ENCODE results near the gene MYO7A.
"Not testable (repeated sequence)": the region's sequence is repeated elsewhere in the genome, so short reads cannot be mapped to it uniquely, and the experiment has no call there.

Gene MYO7A

DNA sequence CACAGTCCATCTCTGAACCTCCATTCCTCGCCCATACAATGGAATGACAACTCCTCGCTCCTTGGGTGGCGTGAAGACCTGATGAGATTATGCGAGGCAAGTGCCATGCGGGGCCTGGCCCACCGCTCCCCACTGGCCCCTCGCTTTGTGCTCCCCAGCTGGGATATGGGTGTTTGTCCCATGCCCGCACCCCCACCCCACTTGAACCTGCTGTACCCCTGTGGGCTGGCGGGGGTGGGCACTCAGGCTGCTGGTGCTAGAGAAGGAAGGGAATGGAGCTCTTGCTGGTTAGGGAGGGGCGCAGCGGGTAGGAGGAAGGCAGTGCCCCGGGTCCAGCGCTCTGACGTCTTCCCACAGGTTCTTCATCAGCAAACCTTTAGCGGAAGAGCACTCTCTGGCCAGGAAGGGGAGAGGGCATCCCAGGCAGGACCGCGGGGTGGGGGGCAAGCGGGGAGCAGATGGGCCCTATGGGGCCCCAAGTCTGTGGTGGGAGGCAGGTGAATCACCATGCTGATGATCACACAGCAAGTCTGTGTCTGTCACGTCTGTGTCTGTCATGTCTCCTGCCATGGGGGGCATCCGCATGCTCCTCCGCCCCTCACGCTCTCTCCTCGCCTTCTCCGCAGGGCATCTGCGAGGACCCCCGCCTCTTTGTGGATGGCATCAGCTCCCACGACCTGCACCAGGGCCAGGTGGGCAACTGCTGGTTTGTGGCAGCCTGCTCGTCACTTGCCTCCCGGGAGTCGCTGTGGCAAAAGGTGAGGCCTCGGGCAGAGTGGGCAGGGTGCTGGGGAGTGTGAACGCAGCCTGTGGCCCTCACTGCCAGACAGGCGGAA is 34.8 kb upstream of the MYO7A start:
- DNase-seq (ENCODE audit: low read depth): no peak

DNA sequence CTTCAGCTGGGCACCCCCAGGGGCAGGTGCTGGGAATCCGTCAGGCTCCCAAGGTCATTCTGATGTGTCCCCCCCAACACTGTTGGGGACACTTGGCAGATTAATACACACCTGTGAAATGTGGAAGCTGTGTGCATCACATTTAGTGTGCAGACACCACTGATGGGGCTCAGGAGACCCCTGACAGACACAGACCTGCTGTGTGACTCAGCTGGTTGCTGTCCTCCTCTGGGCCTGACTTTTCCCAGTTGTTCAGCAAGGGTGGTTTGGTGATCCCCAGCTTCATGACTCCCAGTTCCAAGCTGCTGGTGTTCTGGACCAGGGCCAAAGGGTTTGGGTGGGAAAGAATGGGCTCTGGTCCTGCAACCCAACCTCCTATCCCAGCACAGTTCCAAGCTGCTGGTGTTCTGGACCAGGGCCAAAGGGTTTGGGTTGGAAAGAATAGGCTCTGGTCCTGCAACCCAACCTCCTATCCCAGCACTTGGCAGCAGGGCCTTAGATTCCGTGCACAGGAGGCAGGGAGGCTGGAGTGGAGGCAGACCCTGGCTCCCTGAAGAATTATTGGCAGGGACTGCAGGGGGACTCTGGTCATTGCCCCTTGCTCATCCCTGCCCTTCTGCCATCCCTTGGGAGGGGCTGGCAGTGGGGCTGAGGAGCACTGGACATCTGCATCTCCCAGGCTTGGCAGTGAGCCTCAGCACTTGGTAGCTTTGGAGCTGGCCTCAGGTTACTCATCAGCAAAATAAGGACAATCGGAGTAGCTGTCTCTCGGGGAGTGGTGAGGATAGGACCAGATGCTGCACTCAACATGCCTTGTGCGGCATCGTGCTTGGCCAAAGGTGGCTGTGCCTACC is 33.8 kb upstream of the MYO7A start:
- DNase-seq (ENCODE audit: low read depth): no peak

DNA sequence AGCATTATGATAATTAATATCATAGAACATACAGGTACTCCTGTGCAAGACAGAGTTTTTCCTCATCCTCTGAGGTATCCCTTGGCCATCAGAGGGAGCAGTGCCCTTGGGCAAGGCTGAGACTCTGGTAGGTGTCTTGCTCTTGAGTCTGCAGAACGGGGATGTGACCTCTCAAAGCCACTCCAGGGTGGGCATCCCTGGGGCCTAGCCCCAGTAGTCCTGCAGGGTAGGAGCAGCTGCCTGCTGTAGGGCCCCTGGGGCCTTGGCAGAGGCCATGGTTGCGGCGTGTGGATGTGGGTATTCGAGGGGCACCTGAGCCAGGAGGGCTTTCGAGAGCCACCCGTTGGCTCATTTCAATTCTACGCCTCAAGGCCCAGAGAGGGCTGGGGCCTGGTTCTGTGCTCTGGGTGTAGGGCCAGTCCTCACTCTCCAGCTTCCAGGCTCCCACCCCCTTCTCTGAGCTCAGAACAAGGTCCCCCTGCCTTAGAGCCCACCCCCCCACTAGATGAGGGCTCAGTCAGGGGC is 33.1 kb upstream of the MYO7A start:
- no peak for DNase-seq (ENCODE audit: low read depth)

DNA sequence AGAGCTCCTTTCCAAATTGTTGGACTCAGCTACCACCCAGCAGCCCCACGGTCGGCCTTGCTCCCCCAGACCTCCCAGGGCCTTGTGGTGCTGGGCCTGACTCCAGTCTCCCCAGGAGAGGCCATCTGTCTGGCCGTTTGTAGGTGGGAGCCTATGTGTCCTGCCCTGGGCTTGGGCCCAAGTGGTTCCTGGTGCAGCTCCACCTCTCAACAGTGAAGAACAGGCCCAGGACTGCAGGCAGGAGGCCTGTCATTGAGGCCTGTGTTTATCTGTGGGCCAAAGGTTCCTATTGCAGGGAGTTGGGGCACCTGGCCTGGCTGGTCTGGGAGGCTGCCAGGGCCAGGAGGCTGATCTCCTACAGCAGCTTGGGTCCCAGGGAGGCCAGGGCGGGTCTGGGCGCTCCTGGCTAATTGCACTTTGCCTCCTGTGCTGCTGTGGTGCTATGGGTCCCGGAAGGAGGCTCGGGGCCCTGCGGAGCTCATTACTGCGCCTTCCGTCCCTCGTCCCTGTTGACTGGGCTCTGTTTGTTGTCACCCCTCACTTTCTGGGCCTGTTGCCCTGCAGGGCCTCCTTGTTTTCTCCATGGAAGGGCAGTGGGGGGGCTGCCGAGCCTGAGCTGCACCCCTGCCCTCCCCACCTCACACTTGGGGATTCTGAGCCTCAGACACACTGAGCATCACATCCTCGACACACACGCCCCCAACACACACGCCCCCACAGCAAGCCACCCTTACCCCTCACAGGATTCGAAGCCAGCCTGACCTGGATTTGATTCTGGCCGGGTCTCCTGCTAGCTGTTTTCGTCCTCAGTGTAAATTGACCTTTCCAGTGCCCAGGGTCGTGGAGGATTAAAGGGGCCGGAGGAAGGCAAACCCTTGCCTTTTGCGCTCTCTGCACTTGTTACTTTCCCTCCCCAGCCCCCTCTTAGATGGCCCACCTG is 32.2 kb upstream of the MYO7A start:
- DNase-seq (ENCODE audit: low read depth): no peak

DNA sequence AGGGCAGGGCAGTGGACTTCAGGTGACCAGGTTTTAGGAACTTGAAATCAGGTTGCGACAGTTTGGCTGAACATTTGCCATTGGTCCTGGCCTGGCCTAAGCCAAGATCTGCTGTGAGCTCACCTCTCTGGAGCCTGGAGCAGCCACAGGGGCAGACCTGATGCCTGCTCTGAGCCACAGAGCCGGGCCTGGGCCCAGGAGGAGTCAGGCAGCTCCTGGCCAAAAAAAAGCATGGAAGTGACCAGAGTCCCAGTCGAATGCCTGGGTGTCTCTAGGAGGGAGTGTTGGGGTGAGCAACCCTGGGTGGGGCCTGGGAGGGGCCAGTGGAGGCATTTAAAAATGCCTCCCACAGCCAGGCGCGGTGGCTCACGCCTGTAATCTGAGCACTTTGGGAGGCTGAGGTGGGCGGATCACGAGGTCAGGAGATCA is 31.4 kb upstream of the MYO7A start:
- DNase-seq (ENCODE audit: low read depth): no peak

DNA sequence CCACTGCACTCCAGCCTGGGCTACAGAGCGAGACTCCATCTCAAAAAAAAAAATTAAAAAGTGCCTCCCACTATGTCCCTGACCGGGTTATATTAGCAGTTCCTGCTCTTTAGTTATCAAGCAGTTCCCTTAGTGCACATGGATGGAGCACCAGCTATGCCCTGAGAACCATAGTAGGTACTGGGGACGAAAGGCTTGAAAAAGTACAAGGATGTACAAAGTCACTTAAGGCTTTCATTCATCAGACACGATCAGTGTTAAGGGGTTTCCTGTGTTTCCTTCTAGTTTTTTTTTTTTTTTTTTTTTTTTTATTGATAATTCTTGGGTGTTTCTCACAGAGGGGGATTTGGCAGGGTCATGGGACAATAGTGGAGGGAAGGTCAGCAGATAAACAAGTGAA is 30.9 kb upstream of the MYO7A start:
- not testable (repeated sequence) for DNase-seq (ENCODE audit: low read depth)

DNA sequence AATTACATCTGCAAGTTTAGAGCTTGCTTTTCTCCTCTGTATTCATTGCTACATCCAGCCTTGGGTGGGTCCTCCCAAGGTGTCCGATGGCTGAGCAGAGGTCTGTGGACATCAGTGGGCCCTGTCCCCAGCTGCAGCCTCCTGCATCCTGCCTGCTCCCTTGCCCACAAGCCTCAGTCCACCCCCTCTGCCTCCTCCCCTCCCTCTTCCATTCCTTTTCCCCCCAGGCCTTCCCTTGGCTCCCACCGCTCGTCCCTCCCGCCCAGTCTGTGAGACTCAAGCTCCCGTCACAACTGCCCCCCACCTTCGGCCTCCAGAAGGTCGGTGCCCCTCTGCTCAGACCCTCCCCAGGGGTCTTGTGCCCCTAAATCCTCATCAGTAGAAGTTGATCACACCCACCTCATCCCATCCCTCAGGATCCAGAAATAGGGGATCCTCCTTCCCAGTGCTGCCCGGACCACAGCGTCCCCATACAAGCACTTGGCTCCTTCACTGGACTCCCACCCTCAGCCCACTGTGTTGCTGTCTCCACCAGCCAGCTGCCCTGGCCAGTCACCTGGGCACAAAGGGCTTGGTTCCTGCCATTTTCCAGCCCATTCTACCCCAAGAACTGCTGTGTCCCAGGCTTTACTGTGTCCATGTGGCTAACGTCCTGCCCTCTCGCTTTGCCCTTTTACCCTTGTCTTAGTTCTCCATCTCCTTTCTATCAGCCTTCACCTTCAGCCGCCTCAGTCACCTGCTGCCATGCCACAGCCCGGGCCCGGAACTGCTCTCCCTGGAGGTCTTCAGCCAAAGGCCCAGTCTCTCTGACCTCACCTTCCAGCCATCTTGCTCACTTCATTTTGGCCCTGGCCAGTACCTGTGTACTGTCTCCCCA is 27.6 kb upstream of the MYO7A start:
- DNase-seq (ENCODE audit: low read depth): no peak

DNA sequence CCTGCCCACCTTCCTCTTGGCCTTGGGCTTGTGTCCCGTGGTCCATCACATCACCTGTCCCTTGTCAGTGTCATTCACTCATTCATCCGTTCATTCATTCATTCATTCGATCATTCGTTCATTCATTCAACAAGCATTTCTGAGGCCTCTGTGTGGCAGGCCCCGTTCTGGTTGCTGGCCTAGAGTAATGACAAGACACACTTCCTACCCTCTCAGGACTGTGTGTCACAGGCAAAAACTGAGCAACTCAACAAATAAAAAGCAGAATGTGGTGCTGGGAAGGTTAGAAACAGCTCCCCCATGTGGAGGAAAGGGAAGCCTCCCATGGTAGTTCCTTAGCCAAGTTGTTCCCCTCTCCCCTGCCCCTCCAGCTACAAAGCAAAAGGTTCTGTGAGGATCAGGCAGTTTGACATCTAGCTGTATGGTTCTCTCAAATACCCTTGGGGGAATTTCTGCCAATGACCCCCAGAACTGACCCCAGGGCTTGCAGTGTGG is 27.0 kb upstream of the MYO7A start:
- no peak for DNase-seq (ENCODE audit: low read depth)

DNA sequence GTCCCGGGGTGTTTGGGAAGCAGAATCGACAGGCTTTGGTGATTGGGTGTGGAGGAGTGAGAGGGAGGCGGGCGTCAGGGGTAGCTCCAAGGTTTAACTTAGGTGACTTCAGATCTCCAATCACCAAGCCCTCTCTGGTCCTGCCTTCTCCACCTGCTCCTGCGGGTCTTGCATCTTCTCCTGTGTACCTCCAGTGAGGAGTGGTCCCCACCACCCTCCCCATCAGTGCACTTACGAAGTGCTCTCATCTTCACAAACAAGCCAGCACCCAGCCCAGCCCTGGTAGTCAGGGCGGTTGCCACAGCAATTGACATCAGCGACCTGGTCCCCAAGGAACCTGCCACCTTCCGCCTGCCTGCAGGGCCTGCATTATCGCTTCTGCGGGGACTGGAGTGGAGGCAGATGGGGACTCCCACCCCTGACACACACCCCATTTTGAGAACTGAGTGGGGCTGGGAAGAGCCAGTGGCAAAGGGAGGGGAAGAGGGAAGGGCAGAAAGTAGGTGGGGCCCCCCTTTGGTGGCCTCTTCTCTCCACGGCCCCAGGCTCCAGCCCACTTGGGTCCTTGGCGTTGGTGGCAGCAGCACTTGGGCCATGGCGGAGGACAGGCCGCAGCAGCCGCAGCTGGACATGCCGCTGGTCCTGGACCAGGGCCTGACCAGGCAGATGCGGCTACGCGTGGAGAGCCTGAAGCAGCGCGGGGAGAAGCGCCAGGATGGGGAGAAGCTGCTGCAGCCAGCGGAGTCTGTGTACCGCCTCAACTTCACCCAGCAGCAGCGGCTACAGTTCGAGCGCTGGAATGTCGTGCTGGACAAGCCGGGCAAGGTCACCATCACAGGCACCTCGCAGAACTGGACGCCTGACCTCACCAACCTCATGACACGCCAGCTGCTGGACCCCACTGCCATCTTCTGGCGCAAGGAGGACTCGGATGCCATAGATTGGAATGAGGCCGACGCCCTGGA is 25.5 kb upstream of the MYO7A start, which contains the start of gene OMP:
Gene OMP (plus strand): TSS at position 595 of the 965 bp plus-strand sequence. CDS start 0 bp downstream, at position 595.
- no peak for DNase-seq (ENCODE audit: low read depth)

DNA sequence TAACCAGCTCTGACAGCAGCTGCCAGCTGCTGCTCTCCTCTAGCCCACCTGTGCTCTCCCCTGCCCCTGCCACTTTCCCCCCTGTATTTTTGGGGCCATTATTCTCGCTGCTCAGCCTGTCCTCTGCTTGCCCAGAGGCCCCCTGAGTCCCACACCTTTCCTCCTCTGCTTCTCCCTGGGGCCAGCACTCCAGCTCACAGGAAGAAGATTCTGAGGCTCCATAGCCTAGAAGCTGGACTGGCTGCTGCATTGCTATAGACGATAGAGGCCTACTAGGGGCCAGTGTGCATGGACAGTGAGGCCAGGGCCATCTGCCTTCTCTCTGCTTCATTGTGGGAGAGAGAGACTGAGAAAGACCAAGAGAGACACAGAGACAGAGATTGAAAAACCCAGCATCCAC is 24.7 kb upstream of the MYO7A start:
- no peak for DNase-seq (ENCODE audit: low read depth)

DNA sequence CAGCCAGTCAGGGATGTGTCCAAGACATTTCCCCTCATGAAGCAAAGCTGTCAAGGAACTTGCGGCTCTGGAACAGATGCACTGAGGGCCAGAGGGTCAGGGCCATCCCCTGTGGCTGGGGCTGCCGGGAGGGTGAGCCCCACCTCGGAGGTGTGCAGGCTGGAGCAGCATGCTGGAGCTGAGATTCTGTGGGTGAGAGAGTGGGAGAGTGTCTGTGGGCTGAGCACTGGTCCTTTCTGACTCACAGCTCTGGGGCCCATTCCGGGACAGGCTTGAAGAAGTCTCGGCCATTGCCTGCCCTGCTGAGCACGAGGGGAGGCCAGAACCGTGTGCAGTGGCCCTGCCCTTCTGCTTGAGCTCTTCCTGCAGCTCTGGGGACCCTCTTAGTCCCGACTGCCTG is 23.3 kb upstream of the MYO7A start:
- no peak for DNase-seq (ENCODE audit: low read depth)

DNA sequence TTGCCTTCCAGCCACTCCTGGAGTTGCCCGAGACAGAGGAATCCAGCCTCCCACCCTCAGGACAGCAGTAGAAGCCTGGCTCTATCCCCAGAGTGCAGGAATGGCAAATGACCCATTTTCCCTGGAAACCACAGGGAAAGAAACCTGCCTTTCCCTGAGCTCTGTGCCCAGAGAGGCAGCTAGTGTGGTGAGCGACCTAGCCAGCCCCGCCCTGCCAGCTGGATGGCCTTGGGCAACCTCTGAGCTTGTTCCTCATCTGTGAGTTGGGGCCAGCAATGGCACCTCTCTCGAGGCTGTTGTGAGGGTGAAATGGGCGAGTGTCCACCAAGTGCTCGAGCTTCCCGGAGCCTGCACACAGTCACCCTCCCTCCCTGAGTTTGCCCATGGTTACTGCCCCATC is 21.7 kb upstream of the MYO7A start:
- no peak for DNase-seq (ENCODE audit: low read depth)

DNA sequence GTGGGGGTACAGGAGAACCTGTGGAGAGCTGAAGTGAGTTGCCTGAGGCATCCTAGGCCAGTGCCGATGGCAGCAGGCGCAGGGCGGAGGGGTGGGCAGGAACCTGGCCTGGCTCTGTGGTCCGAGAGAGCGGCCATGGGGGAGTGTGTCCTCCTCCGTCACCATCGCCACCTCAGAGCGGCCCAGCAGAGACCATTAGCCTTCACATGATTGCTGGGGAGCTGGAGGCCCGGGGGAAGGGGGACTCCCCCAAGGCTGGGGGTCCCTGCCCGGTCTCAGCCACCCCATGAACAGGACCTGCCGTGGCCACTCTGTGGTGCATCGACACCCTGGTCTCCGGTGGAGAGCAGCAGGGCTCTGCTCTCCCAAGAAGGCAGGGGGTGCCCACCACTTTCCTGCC is 21.3 kb upstream of the MYO7A start:
- no peak for DNase-seq (ENCODE audit: low read depth)

DNA sequence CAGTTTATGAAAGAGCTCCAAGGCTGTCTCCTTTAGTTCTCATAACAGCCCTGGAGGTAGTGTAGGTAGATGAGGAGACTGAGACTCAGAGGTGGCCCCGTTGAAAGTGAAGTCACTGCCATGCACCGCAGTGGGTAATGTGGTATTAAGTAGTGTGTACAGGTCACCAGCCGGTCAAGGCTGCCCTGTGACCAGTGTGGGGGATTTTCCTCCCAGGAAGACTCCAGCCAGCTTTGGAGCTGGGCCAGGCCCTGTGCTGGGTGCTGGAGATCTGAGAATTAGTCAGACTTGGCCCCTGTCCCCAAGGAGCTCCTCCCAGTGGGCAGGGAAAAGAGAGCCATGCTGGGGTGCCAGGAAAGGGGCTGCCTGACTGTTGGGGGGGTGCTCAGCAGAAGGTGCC is 20.1 kb upstream of the MYO7A start:
- DNase-seq (ENCODE audit: low read depth): peak; percentile 77

DNA sequence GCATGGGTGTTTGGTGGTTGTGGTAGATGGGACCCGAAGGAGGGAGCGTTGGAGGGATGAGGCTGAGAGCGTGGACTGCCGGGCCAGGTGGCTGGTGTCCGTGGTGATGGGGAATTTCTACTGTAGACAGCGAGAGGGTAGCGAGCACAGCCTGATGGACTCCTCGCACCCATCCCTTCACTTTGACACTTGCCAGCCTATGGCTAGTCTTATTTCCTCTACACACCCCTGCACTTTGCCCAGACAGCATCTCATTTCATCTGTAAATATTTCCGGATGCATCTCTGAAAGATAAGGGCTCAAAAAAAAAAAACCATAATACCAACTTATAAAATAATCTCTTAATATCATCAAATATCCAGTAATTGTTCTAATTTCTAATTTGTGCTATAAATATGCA is 19.6 kb upstream of the MYO7A start:
- no peak for DNase-seq (ENCODE audit: low read depth)

DNA sequence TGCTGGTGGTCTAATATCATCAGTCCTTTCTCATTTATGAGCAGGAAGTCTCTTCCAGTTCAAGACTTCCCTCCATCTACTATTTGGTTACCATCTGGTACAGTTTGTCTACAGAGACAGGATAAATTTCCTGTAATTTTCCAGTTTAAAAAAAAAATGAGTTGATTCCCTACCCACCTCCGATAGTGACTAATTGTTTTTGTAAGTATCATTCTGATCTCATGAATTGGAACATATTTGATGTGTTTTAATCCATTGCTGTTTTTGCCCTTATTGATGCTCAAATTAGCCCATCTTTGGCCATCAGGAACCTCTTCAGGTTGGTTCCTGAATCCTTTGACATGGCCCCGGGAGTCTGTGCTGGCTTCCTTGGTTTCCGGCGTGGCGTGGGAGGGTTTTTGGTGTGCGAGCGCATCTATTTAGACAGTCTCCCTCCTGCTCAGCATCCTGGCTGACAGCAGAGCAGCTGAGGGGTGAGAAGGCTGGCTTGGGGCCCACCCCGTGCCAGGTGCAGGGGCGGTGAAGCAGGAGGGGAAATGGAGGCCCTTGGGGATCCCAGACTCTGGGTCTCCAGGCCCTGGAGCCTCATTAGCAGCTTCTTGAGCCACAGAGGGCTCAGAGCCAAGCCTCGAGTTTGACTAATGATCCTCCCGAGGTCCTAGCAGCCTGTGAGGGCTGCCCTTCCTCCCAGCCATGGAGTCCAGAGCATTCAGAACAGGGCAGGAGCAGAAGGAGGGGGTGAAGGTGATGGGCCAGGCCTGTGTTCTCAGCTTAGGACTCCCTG is 18.6 kb upstream of the MYO7A start:
- peak; percentile 48 for DNase-seq (ENCODE audit: low read depth)

DNA sequence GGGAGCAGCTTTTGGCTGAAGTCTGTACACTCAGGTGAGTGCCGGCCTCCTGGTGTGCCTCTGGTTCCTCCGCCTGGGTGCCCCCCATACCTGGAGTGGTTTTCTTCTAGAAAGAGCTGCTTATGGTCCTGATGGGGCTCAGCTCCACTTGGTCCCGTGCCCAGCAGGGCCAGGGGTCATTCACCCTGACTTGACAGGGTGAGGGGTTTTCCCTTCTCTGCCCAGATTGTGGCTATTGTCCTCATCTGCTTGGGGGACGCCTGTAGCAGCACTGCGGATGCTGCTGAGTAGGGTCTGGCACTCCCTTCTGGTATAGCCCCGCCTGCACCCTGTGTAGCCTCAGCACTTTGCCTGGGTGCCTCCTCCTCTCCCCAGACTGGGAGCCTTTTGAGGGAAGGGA is 17.2 kb upstream of the MYO7A start:
- DNase-seq (ENCODE audit: low read depth): no peak

DNA sequence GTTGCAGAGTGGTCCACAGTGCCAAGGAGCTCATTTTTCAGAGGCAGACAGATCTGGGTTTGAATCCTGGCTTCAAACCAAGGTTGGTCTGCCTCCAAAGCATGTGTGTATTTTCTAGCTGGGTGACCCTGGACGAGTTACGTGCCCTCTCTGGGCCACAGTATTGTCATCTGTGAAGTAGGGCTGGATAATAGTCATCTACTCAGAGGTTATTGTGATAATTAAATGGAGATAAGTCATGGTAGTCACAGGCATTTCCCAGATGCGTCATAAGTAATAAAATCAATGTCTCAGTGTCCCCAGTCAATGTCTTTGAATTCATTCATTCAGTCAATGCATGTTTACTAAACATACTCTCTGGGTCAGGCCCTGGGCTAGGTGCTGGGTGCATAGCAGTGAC is 16.8 kb upstream of the MYO7A start:
- DNase-seq (ENCODE audit: low read depth): no peak

DNA sequence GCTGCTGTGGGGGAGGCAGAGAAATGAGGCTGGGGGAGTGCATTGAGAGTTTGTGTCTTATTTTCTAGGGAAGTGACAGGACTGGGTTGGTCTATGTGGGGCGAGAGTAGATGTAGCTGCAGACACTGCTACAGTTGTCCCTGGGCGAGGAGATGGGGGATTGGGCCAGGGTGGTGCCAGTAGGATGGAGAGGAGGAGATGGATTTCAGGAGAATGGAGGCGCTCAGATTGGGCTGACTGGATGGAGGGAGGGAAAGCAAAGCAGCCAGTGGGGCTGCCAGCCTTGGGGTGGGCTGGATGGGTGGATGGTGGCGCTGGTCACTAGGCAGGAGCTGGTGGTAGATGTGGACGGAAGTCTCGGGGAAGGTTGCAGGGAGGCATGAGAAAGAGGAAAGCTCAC is 16.1 kb upstream of the MYO7A start:
- DNase-seq (ENCODE audit: low read depth): no peak
